T-cell (primary cell): ENCODE data around the gene C16orf74. TPM values are rescaled to one million over a fixed set of nuclear protein-coding genes. Genes with fewer than 3 reads are reported as not detected.

Experiments used
- ATAC-seq, 4 experiments: fragments of 200-7000 bp in 3 of 4; fragments of 150-1000 bp in 1 of 4; cut with Tn5 transposase; replicated peaks in 1 of 4; 1 replicate in 3 of 4; 2 replicates in 1 of 4; pipeline ENCODE4 v1.10.0; 2021; ENCODE audit warnings: moderate library complexity in 3 of 4, mild to moderate bottlenecking in 2 of 4, moderate number of reproducible peaks in 1 of 4
- CTCF ChIA-PET, 2 donors: fragments of 300-600 bp; sonication (Branson Sonifier 250); formaldehyde crosslinking; loops; one replicate each; lab custom pipeline; 2022; ENCODE audit warnings: antibody characterized with exemption in 2 of 2; lab: Charles Lee
- POLR2A ChIA-PET, 2 donors: fragments of 300-600 bp; sonication (Branson Sonifier 250); formaldehyde crosslinking; loops; one replicate each; lab custom pipeline; 2022; ENCODE audit warnings: antibody characterized with exemption in 2 of 2; lab: Charles Lee
- DNase-seq, 35 experiments: peaks; one replicate each; pipeline versions ENCODE4 v3.0.0 to v3.0.0-alpha.2; 2013 to 2023
- H3K27ac ChIP-seq: one replicate; pipeline ENCODE4 v1.5.1; 2013; ENCODE audit warnings: low read length
- H3K27me3 ChIP-seq, 2 experiments: replicated peaks in 1 of 2; 1 replicate in 1 of 2; 2 replicates in 1 of 2; pipeline versions ENCODE4 v1.6.1 to v1.7.0; 2013; ENCODE audit warnings: low read length in 1 of 2, mixed read lengths in 1 of 2; ENCODE audit not compliant: control insufficient read depth in 2 of 2, insufficient read depth in 2 of 2; ENCODE audit errors: extremely low read depth in 1 of 2
- H3K36me3 ChIP-seq, 2 donors: 1 replicate in 1 of 2; 2 replicates in 1 of 2; pipeline versions ENCODE4 v1.6.1 to v1.7.0; 2013; ENCODE audit warnings: low read length in 1 of 2; ENCODE audit not compliant: control insufficient read depth in 2 of 2, insufficient read depth in 1 of 2; ENCODE audit errors: extremely low read depth in 1 of 2
- H3K4me1 ChIP-seq, 2 experiments: 1 replicate in 1 of 2; 2 replicates in 1 of 2; pipeline versions ENCODE4 v1.6.1 to v1.7.0; 2013; ENCODE audit warnings: low read length in 2 of 2, mixed read lengths in 1 of 2; ENCODE audit not compliant: insufficient read depth in 2 of 2, control insufficient read depth in 1 of 2; ENCODE audit errors: extremely low read depth in 1 of 2
- H3K4me3 ChIP-seq, 2 donors: 1 replicate in 1 of 2; 2 replicates in 1 of 2; pipeline versions ENCODE4 v1.5.1 to v1.7.0; 2013; ENCODE audit warnings: mild to moderate bottlenecking in 2 of 2, low read length in 1 of 2, moderate library complexity in 1 of 2; ENCODE audit not compliant: control insufficient read depth in 1 of 2; ENCODE audit errors: extremely low read depth in 1 of 2
- H3K9me3 ChIP-seq: 2 replicates; pipeline ENCODE4 v1.7.0; 2013
- H3K27ac Mint-ChIP-seq, 2 donors: one replicate each; pipeline ENCODE4 v1.8.0; 2020 to 2021; ENCODE audit warnings: mild to moderate bottlenecking in 2 of 2, mixed read lengths in 2 of 2
- H3K27me3 Mint-ChIP-seq, 2 donors: one replicate each; pipeline ENCODE4 v1.8.0; 2021 to 2022; ENCODE audit warnings: mixed read lengths in 2 of 2
- H3K36me3 Mint-ChIP-seq: one replicate; pipeline ENCODE4 v1.8.0; 2021; ENCODE audit warnings: mixed read lengths
- H3K4me1 Mint-ChIP-seq, 3 donors: one replicate each; pipeline ENCODE4 v1.8.0; 2020 to 2022; ENCODE audit warnings: mixed read lengths in 3 of 3, mild to moderate bottlenecking in 1 of 3
- H3K4me3 Mint-ChIP-seq, 3 donors: one replicate each; pipeline ENCODE4 v1.8.0; 2020 to 2022; ENCODE audit warnings: mild to moderate bottlenecking in 3 of 3, mixed read lengths in 3 of 3, moderate library complexity in 3 of 3
- H3K9me3 Mint-ChIP-seq, 3 donors: one replicate each; pipeline ENCODE4 v1.8.0; 2020 to 2022; ENCODE audit warnings: mixed read lengths in 3 of 3
- WGBS: methylation state at CpG from one replicate; pipeline ENCODE4 v1.1.5; 2013; ENCODE audit warnings: missing lambda C conversion rate; ENCODE audit not compliant: insufficient coverage; 5-methylcytosine and 5-hydroxymethylcytosine counted together
- total RNA-seq, 35 experiments: library from RNA in 6 of 35; stranded (reverse) in 6 of 35; fragments of 120-200 nt in 1 of 35; gene quantifications; one replicate each; pipeline versions ENCODE4 v1.2.1 to v1.2.4 and lab custom pipeline; 2013 to 2026

The C16orf74 gene
- total RNA-seq, 5 donors from 2014 or later (not counting 1 experiment from before 2014, with no cell fraction given): 3.1 to 21.7 (median 15.6) TPM

DNA sequence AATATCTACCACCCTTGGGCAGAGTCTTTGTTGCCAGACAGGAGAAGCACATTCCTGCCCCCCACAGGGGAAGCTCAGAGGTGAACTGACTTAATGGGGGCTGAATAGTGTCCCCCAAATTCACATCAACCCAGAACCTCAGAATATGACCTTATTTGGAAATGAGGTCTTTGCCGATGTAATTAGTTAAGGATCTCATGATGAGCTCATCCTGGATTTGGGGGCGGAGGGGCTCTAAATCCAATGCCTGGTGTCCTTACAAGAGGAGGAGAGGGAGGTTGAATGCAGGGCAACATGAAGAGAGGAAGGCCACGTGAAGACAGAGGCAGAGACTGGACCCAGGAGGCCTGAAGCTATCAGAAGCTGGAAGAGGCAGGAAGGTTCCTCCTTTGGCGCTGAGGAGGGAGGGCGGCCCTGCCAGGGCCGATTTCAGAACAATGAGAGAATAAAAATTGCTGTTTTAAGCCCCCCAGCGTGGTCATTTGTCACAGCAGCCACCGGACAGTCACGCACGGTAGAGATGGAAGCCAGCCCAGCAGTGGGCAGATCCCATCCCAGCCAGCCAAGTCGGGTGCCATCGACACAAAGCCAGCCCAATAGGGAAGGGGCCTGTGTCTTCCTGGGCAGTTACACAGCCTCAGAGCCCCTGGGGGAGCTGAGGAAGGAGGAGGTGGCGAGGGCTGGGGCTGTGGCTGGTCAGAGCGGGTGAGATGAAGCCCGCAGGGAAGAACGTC, 21.3 kb downstream of the C16orf74 start:
- Mint-ChIP-seq H3K27ac (no peak overlapping the region), H3K9me3 (no peaks in the 10 kb centered on the region), H3K27me3 (no peaks in the 10 kb centered on the region), H3K36me3 (peaks cover 14% of the 10 kb centered on the region), H3K4me1 (peaks cover 12 to 17% (median 16%) of the 10 kb centered on the region in 3 donors), H3K4me3 (no peak overlapping the region)
- H3K27ac ChIP-seq: no peak overlapping the region
- H3K27me3 ChIP-seq: peaks cover 0 to 7% of the 10 kb centered on the region in 2 experiments
- WGBS: 79% methylated on average over 10 of the region's 16 CpGs
- H3K4me1 ChIP-seq: peaks cover 0 to 12% of the 10 kb centered on the region in 2 experiments
- no peaks in the 10 kb centered on the region for H3K9me3 ChIP-seq
- no peak for ATAC-seq
- DNase-seq: no peak
- H3K36me3 ChIP-seq: no peaks in the 10 kb centered on the region
- POLR2A ChIA-PET: interaction anchor here in 1 of 2 donors (0.7 kb wide), 1 partner anchor 40 kb away, joined by 3 read pairs; no protein-coding TSS in a partner anchor
- H3K4me3 ChIP-seq: no peak overlapping the region
- CTCF ChIA-PET: no interaction called here

DNA sequence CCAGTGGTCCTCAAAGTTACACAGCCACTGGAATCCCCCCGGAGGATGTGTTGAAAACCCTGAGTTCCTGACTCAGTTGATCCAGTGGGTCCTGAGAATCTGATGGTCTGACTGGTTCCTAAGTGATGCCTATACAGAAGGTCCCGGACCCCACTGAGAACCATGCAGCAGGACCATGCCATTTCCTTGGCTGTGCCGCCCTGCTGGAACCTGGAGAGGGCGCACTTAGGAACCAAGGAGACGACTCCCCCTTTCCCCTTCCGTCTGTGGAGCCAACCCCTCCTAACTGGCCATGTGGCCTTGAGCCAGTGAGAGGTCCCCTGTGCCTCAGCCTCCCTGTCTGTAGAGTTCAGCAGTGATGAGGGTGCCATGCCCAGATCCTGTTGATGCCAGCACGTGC, 22.0 kb downstream of the C16orf74 start:
- peaks cover 0 to 7% of the 10 kb centered on the region in 2 experiments for H3K27me3 ChIP-seq
- no peaks in the 10 kb centered on the region for H3K36me3 ChIP-seq
- Mint-ChIP-seq H3K9me3 (no peaks in the 10 kb centered on the region), H3K4me3 (no peak overlapping the region), H3K36me3 (peaks cover 19% of the 10 kb centered on the region), H3K27me3 (no peaks in the 10 kb centered on the region), H3K4me1 (peaks cover 8 to 11% (median 9%) of the 10 kb centered on the region in 3 donors), H3K27ac (no peak overlapping the region)
- ATAC-seq (no peak), DNase-seq (no peak)
- 74% methylated on average over 6 of the region's 7 CpGs for WGBS
- H3K4me3 ChIP-seq: no peak overlapping the region
- no peaks in the 10 kb centered on the region for H3K9me3 ChIP-seq
- H3K4me1 ChIP-seq: peaks cover 0 to 4% of the 10 kb centered on the region in 2 experiments
- ChIA-PET CTCF (no interaction called here), POLR2A (no interaction called here)
- H3K27ac ChIP-seq: no peak overlapping the region

DNA sequence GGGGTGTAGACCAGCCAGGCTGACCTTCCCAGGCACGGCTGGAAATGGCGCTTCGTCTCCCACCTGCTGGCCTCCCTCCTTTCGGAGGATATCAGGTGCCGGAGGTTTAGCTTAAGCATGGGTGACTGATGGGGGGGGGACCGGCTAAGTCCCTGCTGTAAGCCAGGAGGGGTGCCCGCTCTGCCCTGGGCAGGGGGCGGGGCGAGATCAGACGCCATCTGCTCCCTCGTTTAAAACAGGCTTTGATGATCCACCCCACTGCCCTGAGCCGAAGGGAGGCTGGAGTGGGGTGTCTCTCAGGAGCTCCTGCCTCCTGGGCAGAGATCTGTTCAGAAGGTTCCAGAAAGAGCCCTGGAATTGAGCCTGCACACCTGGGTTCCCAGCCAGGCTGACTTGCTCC, 26.0 kb downstream of the C16orf74 start:
- Histone ChIP-seq H3K27me3 (peaks cover 0 to 9% of the 10 kb centered on the region in 2 experiments), H3K36me3 (no peaks in the 10 kb centered on the region), H3K27ac (no peak overlapping the region), H3K4me3 (no peak overlapping the region), H3K4me1 (no peaks in the 10 kb centered on the region), H3K9me3 (no peaks in the 10 kb centered on the region)
- ChIA-PET CTCF (no interaction called here), POLR2A (no interaction called here)
- peaks cover 0 to 5% (median 0%) of the 10 kb centered on the region in 3 donors for H3K4me1 Mint-ChIP-seq
- no peak for ATAC-seq
- H3K27me3 Mint-ChIP-seq: no peaks in the 10 kb centered on the region
- H3K27ac Mint-ChIP-seq: no peak overlapping the region
- H3K4me3 Mint-ChIP-seq: no peak overlapping the region
- H3K36me3 Mint-ChIP-seq: peaks cover 15% of the 10 kb centered on the region
- no peak for DNase-seq
- no peaks in the 10 kb centered on the region for H3K9me3 Mint-ChIP-seq
- 94% methylated on average over 9 of the region's 12 CpGs for WGBS

DNA sequence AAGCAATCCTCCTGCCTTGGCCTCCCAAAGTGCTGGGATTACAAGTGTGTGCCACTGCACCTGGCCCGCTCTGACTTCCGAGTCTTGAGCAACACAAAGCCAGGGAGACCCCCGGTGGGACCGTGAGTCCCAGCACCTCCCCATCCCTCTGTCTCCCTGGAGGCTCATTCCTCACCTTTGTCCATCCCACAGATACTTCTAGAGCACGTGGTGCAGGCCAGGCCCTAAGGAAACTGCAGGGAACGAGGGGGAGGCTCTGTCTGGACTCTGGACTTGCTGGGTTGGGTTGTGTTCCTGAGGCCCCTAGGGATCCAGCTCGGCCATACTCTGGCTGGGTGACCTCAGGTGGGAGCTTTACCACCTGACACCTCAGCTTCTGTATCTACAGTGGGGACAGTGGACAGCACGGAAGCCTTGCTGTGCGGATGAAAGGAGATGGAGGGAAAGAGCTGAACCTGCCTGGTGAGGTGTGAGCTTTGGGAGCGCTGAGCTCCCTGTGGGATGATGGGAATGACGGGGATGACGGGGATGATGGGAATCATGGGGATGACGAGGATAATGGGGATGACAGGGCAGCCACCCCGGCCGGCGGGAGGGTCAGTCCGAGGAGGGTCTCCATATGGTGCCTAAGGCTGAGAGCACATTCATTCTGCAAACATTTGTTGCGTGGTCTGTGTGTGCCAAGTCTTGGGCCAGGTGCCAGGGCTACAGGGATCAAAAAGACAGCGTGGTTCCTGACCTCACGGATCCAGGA, 26.6 kb downstream of the C16orf74 start:
- Histone ChIP-seq H3K9me3 (no peaks in the 10 kb centered on the region), H3K4me3 (no peak overlapping the region), H3K27me3 (peaks cover 0 to 14% of the 10 kb centered on the region in 2 experiments), H3K36me3 (no peaks in the 10 kb centered on the region), H3K27ac (no peak overlapping the region), H3K4me1 (no peaks in the 10 kb centered on the region)
- Mint-ChIP-seq H3K4me1 (peaks cover 0 to 5% (median 0%) of the 10 kb centered on the region in 3 donors), H3K9me3 (no peaks in the 10 kb centered on the region), H3K36me3 (peaks cover 15% of the 10 kb centered on the region), H3K27ac (no peak overlapping the region), H3K4me3 (no peak overlapping the region), H3K27me3 (no peaks in the 10 kb centered on the region)
- DNase-seq (no peak), ATAC-seq (no peak)
- WGBS: 82% methylated on average over 17 of the region's 20 CpGs
- ChIA-PET CTCF (no interaction called here), POLR2A (no interaction called here)

DNA sequence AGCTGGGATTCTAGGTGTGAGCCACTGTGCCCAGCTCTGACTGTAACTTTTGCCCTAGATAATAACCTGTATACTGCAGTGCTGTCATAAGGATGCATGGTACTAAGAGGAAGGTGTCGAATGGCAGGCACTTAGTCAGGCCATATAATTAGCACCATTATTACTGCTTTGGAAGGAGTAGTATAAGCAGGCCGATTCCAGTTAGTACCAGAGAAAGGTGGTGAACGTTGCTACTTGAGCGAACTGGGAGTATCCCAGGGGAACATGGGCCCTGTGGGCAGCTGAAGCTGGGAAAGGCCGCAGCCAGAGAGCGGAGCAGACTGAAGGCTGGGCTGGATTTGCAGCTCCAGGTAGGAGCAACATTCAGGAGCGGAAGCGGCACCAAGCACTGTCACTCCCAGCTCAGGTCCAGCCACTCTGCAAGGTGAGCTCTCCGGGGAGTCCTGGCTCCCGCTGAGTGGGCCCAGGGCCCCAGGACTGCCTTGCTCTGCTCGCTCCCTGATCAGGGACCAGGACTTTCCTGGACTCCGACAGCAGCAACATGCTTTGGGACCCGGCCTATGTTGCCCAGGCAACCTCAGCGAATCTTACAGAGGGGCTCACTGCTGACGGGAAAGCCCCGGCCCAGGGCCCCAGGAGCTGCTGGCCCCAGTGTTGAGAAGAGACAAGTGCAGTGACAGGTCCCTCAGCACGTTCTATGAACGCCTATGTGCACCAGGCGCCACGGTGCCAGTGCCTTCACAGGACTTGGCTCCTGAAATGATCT, 28.6 kb downstream of the C16orf74 start:
- Mint-ChIP-seq H3K36me3 (peaks cover 15% of the 10 kb centered on the region), H3K4me1 (peaks cover 5 to 7% (median 7%) of the 10 kb centered on the region in 3 donors), H3K9me3 (no peaks in the 10 kb centered on the region), H3K4me3 (no peak overlapping the region), H3K27ac (no peak overlapping the region), H3K27me3 (peaks cover 0 to 2% of the 10 kb centered on the region in 2 donors)
- POLR2A ChIA-PET: interaction anchor here in 1 of 2 donors (0.6 kb wide), 1 partner anchor 296 kb away, joined by 3 read pairs; no protein-coding TSS in a partner anchor
- H3K4me1 ChIP-seq: peaks cover 0 to 9% of the 10 kb centered on the region in 2 experiments
- no peak overlapping the region for H3K4me3 ChIP-seq
- WGBS: 86% methylated on average over 19 of the region's 20 CpGs
- H3K9me3 ChIP-seq: no peaks in the 10 kb centered on the region
- CTCF ChIA-PET: no interaction called here
- peaks cover 0 to 31% of the 10 kb centered on the region in 2 experiments for H3K27me3 ChIP-seq
- DNase-seq (no peak), ATAC-seq (no peak)
- no peak overlapping the region for H3K27ac ChIP-seq
- H3K36me3 ChIP-seq: no peaks in the 10 kb centered on the region

DNA sequence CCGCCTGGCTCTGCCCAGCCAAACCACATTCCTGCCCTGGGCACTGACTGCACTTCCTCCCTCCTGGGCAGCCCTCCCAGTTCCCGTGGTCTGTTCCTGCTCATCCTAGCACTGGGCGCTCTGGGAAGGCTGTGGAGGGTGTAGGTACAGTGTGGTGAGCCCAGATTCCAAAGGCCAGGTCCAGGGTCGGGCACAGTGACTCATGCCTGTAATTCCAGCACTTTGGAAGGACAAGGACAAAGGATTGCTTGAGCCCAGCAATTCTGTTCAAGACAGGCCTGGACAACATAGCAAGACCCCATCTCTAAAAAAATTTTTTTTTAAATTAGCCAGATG, 30.6 kb downstream of the C16orf74 start:
- CTCF ChIA-PET: interaction anchor here (0.6 to 0.7 kb wide), 3 partner anchors 62 to 305 kb away, joined by 3 to 4 read pairs (median 3); no protein-coding TSS in a partner anchor

More for the DNA sequence above, 30.6 kb downstream of the C16orf74 start:
- no peak overlapping the region for H3K4me3 ChIP-seq
- Mint-ChIP-seq H3K36me3 (peaks cover 5% of the 10 kb centered on the region), H3K9me3 (no peaks in the 10 kb centered on the region), H3K27ac (no peak overlapping the region), H3K4me3 (no peak overlapping the region), H3K27me3 (peaks cover 0 to 2% of the 10 kb centered on the region in 2 donors), H3K4me1 (peaks cover 5 to 15% (median 15%) of the 10 kb centered on the region in 3 donors)
- no CpG with 5 or more reads among the region's 4 CpGs for WGBS
- peaks cover 0 to 46% of the 10 kb centered on the region in 2 experiments for H3K27me3 ChIP-seq
- ATAC-seq (no peak), DNase-seq (no peak)
- no peaks in the 10 kb centered on the region for H3K36me3 ChIP-seq
- POLR2A ChIA-PET: interaction anchor here in 1 of 2 donors (0.7 kb wide), 1 partner anchor 49 kb away, joined by 8 read pairs; no protein-coding TSS in a partner anchor
- H3K9me3 ChIP-seq: no peaks in the 10 kb centered on the region
- H3K4me1 ChIP-seq: peaks cover 0 to 11% of the 10 kb centered on the region in 2 experiments
- no peak overlapping the region for H3K27ac ChIP-seq
